ENCODE data around the gene TATDN3. TPM values are rescaled to one million over a fixed set of nuclear protein-coding genes. Genes with fewer than 3 reads are reported as not detected.
"Not testable (repeated sequence)": the region's sequence is repeated elsewhere in the genome, so short reads cannot be mapped to it uniquely, and the experiment has no call there.

Gene TATDN3
- total RNA-seq, 2 donors from 2014 or later, result 11.4 to 12.2 TPM

DNA sequence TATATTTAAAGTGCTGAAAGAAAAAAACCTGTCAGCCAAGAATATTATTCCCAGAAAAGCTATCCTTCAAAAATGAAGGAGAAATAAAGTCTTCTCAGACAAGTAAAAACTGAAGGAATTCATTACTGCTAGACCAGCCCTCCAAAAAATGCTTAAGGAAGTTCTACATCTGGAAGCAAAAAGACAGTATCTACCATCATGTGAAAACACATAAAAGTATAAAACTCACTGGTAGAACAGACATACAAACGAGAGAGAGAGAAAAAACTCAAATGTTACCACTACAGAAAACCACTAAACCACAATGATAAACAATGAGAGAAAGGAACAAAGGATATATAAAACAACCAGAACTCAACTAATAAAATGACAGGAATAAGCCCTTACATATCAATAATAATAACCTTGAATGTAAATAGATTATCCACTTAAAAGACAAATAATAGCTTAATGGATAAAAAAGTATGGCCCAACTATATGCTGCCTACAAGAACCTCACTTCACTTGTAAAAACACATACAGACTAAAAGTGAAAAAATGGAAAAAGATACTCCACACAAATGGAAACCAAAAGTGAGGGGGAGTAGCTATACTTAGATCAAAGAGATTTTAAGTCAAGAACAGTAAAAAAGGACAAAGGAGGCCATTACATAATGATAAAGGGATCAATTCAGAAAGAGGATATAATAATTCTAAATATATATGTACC lies 22.1 kb upstream of the TATDN3 start:
- intact Hi-C loops (cut with DNase I), result loop anchor here in 1 of 2 donors (10.0 kb wide), 1 partner anchor 1185 kb away; no protein-coding TSS in a partner anchor
- DNase-seq (ENCODE audit: low spot score), result no peak

- intact Hi-C loops (cut with DNase I), result no loop called here
- no peak for DNase-seq (ENCODE audit: low spot score)
These were observed 20.4 kb upstream of the TATDN3 start for GRCh38 chr1:212771341-212771740.

DNA sequence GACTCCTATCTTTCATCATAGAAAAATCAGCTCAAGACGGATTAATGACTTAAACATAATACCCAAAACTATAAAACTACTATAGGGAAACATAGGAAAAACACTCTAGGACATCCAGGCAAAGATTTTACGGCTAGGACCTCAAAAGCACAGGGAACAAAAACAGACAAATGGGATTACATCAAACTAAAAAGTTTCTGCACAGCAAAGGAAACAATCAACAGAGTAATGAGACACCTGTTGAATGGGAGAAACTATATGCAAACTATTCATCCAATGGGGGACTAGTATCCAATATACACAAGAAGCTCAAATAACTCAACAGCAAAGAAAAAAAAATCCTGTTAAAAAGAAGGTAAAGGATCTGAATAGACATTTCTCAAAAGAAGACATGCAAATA lies 18.7 kb upstream of the TATDN3 start:
- intact Hi-C loops (cut with DNase I), result no loop called here
- DNase-seq (ENCODE audit: low spot score), result no peak

- no peak for DNase-seq (ENCODE audit: low spot score)
- intact Hi-C loops (cut with DNase I), result no loop called here
These were observed 17.1 kb upstream of the TATDN3 start for GRCh38 chr1:212774584-212774983.

DNA sequence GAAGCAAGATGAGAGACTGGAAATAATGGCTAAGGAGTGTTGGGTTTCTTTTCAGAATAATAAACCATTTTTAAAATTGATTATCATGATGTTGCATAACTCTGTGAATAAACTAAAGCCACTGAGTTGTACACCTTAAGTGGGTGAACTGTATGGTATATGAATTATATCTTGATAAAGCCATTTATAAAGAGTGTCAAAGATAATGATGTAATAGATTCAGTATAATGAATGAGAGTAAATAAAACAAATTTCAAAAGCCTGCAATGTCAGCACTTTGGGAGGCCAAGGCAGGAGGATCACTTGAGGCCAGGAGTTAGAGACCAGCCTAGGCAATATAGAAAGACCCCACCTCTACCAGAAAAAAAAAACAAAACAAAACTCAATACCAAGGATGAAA lies 16.5 kb upstream of the TATDN3 start:
- no peak for DNase-seq (ENCODE audit: low spot score)
- intact Hi-C loops (cut with DNase I), result no loop called here

- intact Hi-C loops (cut with DNase I), result no loop called here
These were observed 14.5 kb upstream of the TATDN3 start for GRCh38 chr1:212777151-212777550.

DNA sequence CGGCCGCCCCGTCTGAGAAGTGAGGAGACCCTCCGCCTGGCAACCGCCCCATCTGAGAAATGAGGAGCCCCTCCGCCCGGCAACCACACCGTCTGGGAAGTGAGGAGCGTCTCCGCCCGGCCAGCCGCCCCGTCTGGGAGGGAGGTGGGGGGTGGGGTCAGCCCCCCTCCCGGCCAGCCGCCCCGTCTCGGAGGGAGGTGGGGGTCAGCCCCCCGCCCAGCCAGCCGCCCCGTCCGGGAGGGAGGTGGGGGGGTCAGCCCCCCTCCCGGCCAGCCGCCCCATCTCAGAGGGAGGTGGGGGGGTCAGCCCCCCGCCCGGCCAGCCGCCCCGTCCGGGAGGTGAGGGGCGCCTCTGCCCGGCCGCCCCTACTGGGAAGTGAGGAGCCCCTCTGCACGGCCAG lies 12.6 kb upstream of the TATDN3 start:
- intact Hi-C loops (cut with DNase I); DNase-seq (ENCODE audit: low spot score): not testable (repeated sequence)

More at GRCh38 chr1:212777151-212777550, 14.5 kb upstream of the TATDN3 start:
- DNase-seq (ENCODE audit: low spot score), result no peak

DNA sequence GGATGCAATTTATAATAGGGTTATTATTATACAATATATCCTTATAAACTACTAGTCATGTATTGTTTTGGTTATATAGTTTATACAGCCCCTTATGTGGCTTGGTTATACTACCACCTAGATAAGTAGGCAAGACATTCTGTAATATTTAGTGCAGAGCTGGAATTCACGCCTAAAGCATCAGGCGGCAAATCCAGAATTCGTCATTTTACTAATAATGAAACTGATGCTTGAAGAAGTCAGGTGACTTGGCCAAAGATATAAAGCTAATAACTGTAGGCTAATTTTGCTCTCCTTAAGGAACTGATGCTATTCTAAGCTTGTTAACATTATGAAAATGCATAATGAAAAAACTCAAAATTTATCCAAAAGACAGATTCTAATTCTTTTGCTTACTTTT lies 10.9 kb upstream of the TATDN3 start:
- intact Hi-C loops (cut with DNase I), result loop anchor here in 1 of 2 donors (5.0 to 10.0 kb wide), 2 partner anchors 113 to 306 kb away; no protein-coding TSS in a partner anchor
- DNase-seq (ENCODE audit: low spot score), result no peak

GRCh38 chr1:212781225-212781624 lies 10.5 kb upstream of the TATDN3 start:
- intact Hi-C loops (cut with DNase I), result loop anchor here in 1 of 2 donors (5.0 to 10.0 kb wide), 2 partner anchors 114 to 306 kb away; no protein-coding TSS in a partner anchor
- DNase-seq (ENCODE audit: low spot score), result no peak

GRCh38 chr1:212782422-212783154 lies 9.1 kb upstream of the TATDN3 start:
- no peak for DNase-seq (ENCODE audit: low spot score)
- intact Hi-C loops (cut with DNase I), result loop anchor here in 1 of 2 donors (5.0 to 10.0 kb wide), 2 partner anchors 115 to 308 kb away; no protein-coding TSS in a partner anchor

- DNase-seq (ENCODE audit: low spot score), result no peak
- intact Hi-C loops (cut with DNase I), result loop anchor here in 1 of 2 donors (5.0 to 10.0 kb wide), 2 partner anchors 117 to 309 kb away; no protein-coding TSS in a partner anchor
These were observed 7.7 kb upstream of the TATDN3 start for GRCh38 chr1:212783976-212784375.

- DNase-seq (ENCODE audit: low spot score), result no peak
- intact Hi-C loops (cut with DNase I), result loop anchor here in 1 of 2 donors (10.0 kb wide), 1 partner anchor 311 kb away; no protein-coding TSS in a partner anchor
These were observed 5.8 kb upstream of the TATDN3 start for GRCh38 chr1:212785871-212786270.

DNA sequence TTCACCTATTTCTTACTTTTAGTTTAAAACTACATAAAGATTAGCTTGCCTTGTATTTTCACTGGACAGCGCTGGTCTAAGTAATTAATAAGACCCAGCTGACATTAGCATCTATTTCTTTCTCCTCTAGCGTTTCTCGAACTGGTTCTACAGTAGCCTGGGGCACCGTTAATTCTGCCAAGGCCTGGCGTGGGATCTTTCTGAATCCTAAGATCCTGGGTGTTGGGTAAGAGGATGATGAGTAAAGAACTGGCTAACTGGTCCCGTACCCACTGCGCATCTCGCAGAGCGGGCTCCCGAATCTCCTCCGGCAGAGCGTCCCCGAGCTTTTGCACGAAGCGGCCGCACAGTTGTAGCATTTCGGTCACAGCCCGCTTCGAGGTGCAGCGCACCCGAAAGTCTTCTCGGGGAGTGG lies 426 bp upstream of the TATDN3 start:
- no peak for DNase-seq (ENCODE audit: low spot score)
- intact Hi-C loops (cut with DNase I), result no loop called here

GRCh38 chr1:212792396-212792908 lies 758 bp downstream of the TATDN3 start:
- intact Hi-C loops (cut with DNase I), result no loop called here
- DNase-seq (ENCODE audit: low spot score), result no peak

DNA sequence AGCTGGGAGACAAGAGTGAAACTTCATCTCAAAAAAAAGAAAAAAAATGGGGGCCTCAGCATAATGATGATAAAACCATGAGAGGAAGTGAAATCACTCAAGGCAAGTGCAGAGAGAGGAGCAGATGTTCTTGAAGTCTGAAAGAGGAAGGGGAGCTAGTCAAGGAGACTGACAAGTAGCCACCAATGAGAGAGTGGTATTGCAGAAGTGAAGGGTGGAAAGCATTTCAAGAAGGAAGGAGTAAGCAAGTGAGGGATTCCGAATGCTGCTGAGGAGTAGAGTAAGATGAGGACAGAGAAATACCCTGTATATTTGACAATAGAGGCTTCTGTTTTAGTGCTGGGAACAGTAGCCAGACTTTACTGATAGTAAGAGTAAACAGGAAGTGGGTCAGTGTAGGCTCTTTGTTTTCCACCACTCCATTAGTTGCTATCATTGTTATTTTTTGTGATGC lies 2.9 kb downstream of the TATDN3 start:
- intact Hi-C loops (cut with DNase I), result no loop called here

DNA sequence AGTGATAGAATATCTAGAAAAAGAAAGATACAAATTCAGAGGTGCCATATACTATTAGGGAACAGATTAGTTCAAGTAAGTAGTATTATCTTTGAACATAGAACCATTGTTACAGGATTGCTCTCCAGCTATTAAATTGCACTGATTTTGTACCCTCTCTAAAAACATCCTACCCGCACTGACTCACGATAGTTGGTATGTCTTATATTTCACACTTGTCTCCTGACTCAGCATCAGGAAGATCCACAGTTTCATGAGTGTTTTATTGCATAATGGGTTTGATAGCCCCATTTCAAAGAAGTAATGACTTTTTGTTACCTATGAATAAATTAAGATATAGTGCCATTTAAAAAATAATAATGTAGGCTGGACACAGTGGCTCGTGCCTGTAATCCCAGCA lies 6.0 kb downstream of the TATDN3 start:
- intact Hi-C loops (cut with DNase I), result no loop called here
- no peak for DNase-seq (ENCODE audit: low spot score)

More for the DNA sequence above, 2.9 kb downstream of the TATDN3 start:
- DNase-seq (ENCODE audit: low spot score), result no peak

DNA sequence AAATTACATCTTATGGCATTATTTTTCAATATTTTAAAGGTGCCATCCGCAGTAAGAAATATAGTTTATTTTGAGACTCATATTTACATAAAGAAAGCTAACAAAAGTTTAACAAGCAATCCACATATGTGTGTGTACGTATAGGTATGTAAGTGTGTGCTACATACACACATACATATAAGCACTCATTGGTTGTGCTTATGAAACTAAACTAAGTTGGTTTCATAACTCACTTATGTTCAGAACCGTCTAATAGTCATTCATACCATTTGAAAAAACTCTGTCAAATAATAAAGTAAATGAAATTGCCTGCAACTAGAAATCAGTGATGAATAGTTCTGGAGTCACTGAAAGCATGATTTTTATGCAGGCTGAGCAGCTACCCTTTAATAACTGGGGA lies 14.1 kb downstream of the TATDN3 start:
- intact Hi-C loops (cut with DNase I), result no loop called here
- DNase-seq (ENCODE audit: low spot score), result no peak

DNA sequence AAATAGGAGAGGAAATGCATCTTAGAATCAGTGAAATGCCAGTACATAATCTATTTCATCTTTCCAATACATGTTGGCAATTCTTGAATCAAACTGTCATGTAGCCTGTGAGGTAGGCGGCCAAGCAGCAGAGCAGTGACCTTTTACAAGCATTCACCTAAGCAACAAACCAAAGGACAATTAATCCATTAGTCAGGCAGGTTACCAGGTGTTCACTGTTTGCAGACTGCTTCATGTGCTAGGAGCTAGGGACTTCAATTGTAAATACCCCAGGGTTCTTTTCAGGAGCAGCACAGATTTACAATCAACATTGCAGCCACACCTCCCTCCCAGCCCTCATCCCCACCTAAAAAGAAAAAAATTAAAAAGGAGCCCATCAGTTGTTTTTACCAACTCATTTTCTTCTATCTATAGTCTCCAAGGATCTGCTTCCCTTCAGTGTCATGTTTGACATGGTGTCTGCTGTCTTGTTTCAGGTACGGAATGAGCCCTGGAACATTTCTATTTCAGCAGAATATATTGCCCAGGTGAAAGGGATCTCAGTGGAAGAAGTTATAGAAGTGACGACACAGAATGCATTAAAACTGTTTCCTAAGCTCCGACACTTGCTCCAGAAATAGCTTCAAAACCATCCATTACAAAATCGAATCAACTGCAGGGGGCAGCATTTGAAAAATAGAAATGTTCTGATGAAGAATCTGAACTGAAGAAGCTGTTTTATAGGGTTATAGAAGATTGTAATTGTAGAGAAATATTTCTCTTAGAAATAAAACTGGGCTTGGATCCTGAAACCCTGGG lies 23.0 kb downstream of the TATDN3 start:
- DNase-seq (ENCODE audit: low spot score), result no peak
- intact Hi-C loops (cut with DNase I), result loop anchor here in 1 of 2 donors (10.0 kb wide), 1 partner anchor 180 kb away; no protein-coding TSS in a partner anchor
